ENCODE data around the gene EXTL2. TPM values are rescaled to one million over a fixed set of nuclear protein-coding genes. Genes with fewer than 3 reads are reported as not detected.

The EXTL2 gene
- 6.2 to 10.1 TPM (median 7.6 TPM) in 5 replicates for total RNA-seq (2022; extraction: Qiagen RNA extraction; ENCODE audit: low read depth)

GRCh38 chr1:100894603-100895539 lies at the start of gene EXTL2:
Gene EXTL2, minus strand, starts transcription at chr1:100894842. Its CDS starts 6,085 bp downstream, at chr1:100888757.

DNA sequence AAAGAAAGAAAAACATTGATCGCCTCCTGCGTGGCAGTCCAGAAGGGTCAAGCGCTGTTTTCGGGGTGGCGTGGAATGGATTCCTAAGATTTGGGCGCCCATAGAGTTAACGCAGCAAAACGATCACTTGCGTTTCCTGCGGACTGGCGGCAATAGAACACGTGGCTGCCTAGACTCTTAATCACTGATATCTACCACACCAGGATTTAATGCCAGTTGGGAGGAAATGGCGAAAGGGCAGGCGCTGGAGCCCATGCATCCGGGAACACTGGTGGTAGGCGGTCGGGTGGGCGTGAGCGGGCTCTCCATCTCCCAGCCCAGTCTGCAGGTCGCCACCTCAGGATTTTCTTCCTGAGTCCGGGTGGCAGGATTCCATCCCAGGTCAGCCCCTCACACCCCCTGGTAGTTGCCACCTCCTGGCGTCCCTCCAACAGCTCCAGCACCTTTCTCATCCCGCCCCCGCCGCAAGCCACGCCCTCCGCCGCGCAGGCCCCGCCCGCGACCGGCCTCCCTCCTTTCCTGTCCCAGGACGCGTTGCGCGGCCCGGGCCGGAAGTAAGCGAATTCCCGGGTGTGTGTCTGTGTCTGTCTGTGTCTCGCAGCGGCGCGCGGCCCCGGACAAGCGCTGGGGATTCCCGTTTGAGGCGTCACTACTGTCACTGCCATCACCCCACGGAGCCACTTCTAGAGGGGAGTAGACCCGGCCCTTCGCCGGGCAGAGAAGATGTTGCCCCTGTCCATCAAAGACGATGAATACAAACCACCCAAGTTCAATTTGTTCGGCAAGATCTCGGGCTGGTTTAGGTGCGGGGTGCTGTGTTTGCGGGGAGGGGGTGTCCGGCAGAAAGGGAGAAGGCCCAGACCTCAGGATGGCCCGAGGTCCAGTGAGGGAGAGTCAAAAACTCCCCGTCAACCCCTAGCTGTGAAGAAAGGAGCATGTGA lies 1.2 kb upstream of the EXTL2 start, which contains the start of gene SLC30A7:
Gene SLC30A7 (plus strand): TSS at position 551 of the 941 bp plus-strand sequence. CDS start 173 bp downstream, at position 724.

Other genes starting within 250 kb of the EXTL2 start
- gene VCAM1, start 175.1 kb downstream of the EXTL2 start, total RNA-seq (2022; extraction: Qiagen RNA extraction; ENCODE audit: low read depth): 0.06 TPM in 1 of 5 replicates, not detected in the others
- 5.4 to 10.3 TPM (median 9.9 TPM) in 5 replicates for gene SLC30A7, start 1.2 kb upstream of the EXTL2 start, total RNA-seq (2022; extraction: Qiagen RNA extraction; ENCODE audit: low read depth)
- gene DPH5, start 130.9 kb upstream of the EXTL2 start, total RNA-seq (2022; extraction: Qiagen RNA extraction; ENCODE audit: low read depth): 31.0 to 32.5 TPM (median 31.8 TPM) in 5 replicates

Measured in A549 treated with ZK216348 at 1 μM for 4 hours (cell line).